ENCODE results near the gene VSTM4.

GRCh38 chr10:49151481-49151880 is 36.2 kb upstream of the VSTM4 start:
- no peak for TF ChIP-seq CTCF (IDR thresholded peaks at IDR 0.05)
- TF ChIP-seq POLR2A (IDR thresholded peaks at IDR 0.05) = no peak
- no peak for TF ChIP-seq POLR2AphosphoS5 (IDR thresholded peaks at IDR 0.05)
